K562 (cell line): Measurements from ENCODE around the gene NANS. TPM values are rescaled to one million over a fixed set of nuclear protein-coding genes. Genes with fewer than 3 reads are reported as not detected.
A peak's percentile ranks its signal among the peaks of the same experiment; 100 is the strongest.

Experiments used
- ATAC-seq: fragments of 200-7000 bp; cut with Tn5 transposase; 3 replicates; pipeline ENCODE4 v1.9.1; 2020; ENCODE audit warnings: moderate library complexity
- BruUV-seq: library from RNA; stranded (reverse); fragments of 400-500 nt; replicated peaks from 2 replicates; lab custom pipeline; 2021; lab: Mats Ljungman, UMichigan
- CTCF ChIA-PET: fragments of 300-600 bp; formaldehyde crosslinking; extraction: SDS; loops from one replicate; lab custom pipeline; 2021; ENCODE audit warnings: low intra/inter-chr PET ratio; lab: Yijun Ruan, JAX
- POLR2A ChIA-PET: fragments of 300-600, 350-650 bp; sonication (Branson Sonifier 250); formaldehyde crosslinking; extraction: SDS; loops from one replicate; lab custom pipeline; 2021; ENCODE audit warnings: antibody characterized with exemption, inconsistent platforms; lab: Yijun Ruan, JAX
- DNase-seq, 4 experiments: peaks; one replicate each; pipeline versions ENCODE4 v3.0.0 to v3.0.0-alpha.2; 2011 to 2018; ENCODE audit warnings: low spot score in 3 of 4, mixed read lengths in 3 of 4; ENCODE audit errors: extremely low read depth in 1 of 4
- FAIRE-seq: peaks from 2 replicates; lab custom pipeline; 2011; peaks lifted over from hg19 to GRCh38; lab: Jason Lieb, UNC
- H2AFZ ChIP-seq: 2 replicates; pipeline ENCODE4 v1.6.0; 2011; ENCODE audit warnings: low read depth, low read length, control low read depth, inconsistent platforms
- H3K27ac ChIP-seq: fragments of 200-600 bp; 3 replicates; pipeline ENCODE4 v1.8.0; 2011; ENCODE audit warnings: low read depth, mild to moderate bottlenecking, control low read depth, inconsistent platforms, low read length, moderate library complexity, mixed read lengths; ENCODE audit errors: extremely low read depth
- H3K27me3 ChIP-seq, 2 experiments: fragments of 300-600 bp in 1 of 2; 2 replicates in 1 of 2; 3 replicates in 1 of 2; pipeline versions ENCODE4 v1.6.0 to v1.8.0; 2011; ENCODE audit warnings: inconsistent platforms in 2 of 2, low read length in 2 of 2, mild to moderate bottlenecking in 1 of 2, mixed read lengths in 1 of 2, moderate library complexity in 1 of 2; ENCODE audit not compliant: control insufficient read depth in 2 of 2, insufficient read depth in 2 of 2
- H3K36me3 ChIP-seq: fragments of 300-600 bp; 3 replicates; pipeline ENCODE4 v1.8.0; 2011; ENCODE audit warnings: mild to moderate bottlenecking, low read length, inconsistent platforms; ENCODE audit not compliant: control insufficient read depth, insufficient read depth
- H3K4me1 ChIP-seq, 2 experiments: fragments of 200-600 bp in 1 of 2; replicated peaks in 1 of 2; 2 replicates in 1 of 2; 3 replicates in 1 of 2; pipeline versions ENCODE4 v1.5.1 to v1.8.0; 2011; ENCODE audit warnings: inconsistent platforms in 2 of 2, low read length in 2 of 2, mild to moderate bottlenecking in 1 of 2, mixed read lengths in 1 of 2, moderate library complexity in 1 of 2; ENCODE audit not compliant: control insufficient read depth in 2 of 2, insufficient read depth in 2 of 2
- H3K4me2 ChIP-seq: 2 replicates; pipeline ENCODE4 v1.6.1; 2011; ENCODE audit warnings: low read length, control low read depth, inconsistent platforms, mixed read lengths; ENCODE audit not compliant: insufficient read depth
- H3K4me3 ChIP-seq: fragments of 200-600 bp; sonication (generic), shearing (Covaris generic); 2 replicates; pipeline ENCODE4 v1.5.1; 2016; ENCODE audit warnings: control low read depth, inconsistent platforms
- H3K79me2 ChIP-seq: fragments of 200-600 bp; 3 replicates; pipeline ENCODE4 v1.8.0; 2011; ENCODE audit warnings: low read length, inconsistent platforms; ENCODE audit not compliant: control insufficient read depth, insufficient read depth
- H3K9ac ChIP-seq, 2 experiments: 2 replicates each; pipeline versions ENCODE4 v1.6.0 to v1.6.1; 2011; ENCODE audit warnings: low read depth in 2 of 2, low read length in 2 of 2, control low read depth in 1 of 2, inconsistent platforms in 1 of 2, mild to moderate bottlenecking in 1 of 2, mixed read lengths in 1 of 2; ENCODE audit not compliant: insufficient read depth in 1 of 2
- H3K9me1 ChIP-seq: one replicate; pipeline ENCODE4 v1.6.0; 2011; ENCODE audit warnings: inconsistent platforms, mild to moderate bottlenecking, low read length, moderate library complexity; ENCODE audit not compliant: control insufficient read depth, insufficient read depth
- H3K9me3 ChIP-seq: replicated peaks from 2 replicates; pipeline ENCODE4 v1.5.1; 2011; ENCODE audit warnings: low read depth, low read length, inconsistent platforms; ENCODE audit not compliant: control insufficient read depth, insufficient read depth
- H4K20me1 ChIP-seq: replicated peaks from 2 replicates; pipeline ENCODE4 v1.6.1; 2011; ENCODE audit warnings: low read length, inconsistent platforms, mixed read lengths; ENCODE audit not compliant: control insufficient read depth, insufficient read depth
- ATF3 ChIP-seq, 2 experiments: fragments of 450-650 bp in 1 of 2; sonication (generic) in 1 of 2; formaldehyde crosslinking in 1 of 2; IDR thresholded peaks in 1 of 2; conservative IDR thresholded peaks in 1 of 2; 2 replicates each; pipeline versions ENCODE4 v1.6.1 to v1.8.1; 2016 to 2023; ENCODE audit warnings: mild to moderate bottlenecking in 2 of 2, moderate library complexity in 2 of 2, inconsistent platforms in 1 of 2, missing genetic modification reagents in 1 of 2
- FOXJ3 ChIP-seq: sonication (generic); formaldehyde crosslinking; IDR thresholded peaks from 2 replicates; pipeline ENCODE4 v1.4.0; 2020; ENCODE audit warnings: mild to moderate bottlenecking, missing genetic modification reagents
- NCOR1 ChIP-seq: fragments of 450-650 bp; IDR thresholded peaks from 2 replicates; pipeline ENCODE4 v1.6.1; 2016; ENCODE audit warnings: mild to moderate bottlenecking, moderate library complexity
- POLR2A ChIP-seq: fragments of 450-650 bp; conservative IDR thresholded peaks from 2 replicates; pipeline ENCODE4 v1.6.1; 2016
- POLR2B ChIP-seq: fragments of 450-650 bp; IDR thresholded peaks from 2 replicates; pipeline ENCODE4 v1.6.1; 2018; ENCODE audit warnings: low read depth; ENCODE audit not compliant: partially characterized antibody
- POLR2G ChIP-seq: fragments of 200-400 bp; formaldehyde crosslinking; IDR thresholded peaks from 2 replicates; pipeline ENCODE4 v1.6.1; 2017; ENCODE audit warnings: low read depth, mild to moderate bottlenecking, antibody characterized with exemption, low read length, moderate library complexity
- RBM22 ChIP-seq: fragments of 200-400 bp; formaldehyde crosslinking; IDR thresholded peaks from 2 replicates; pipeline ENCODE4 v1.6.1; 2018; ENCODE audit warnings: low read length, low read depth; ENCODE audit not compliant: poor library complexity, severe bottlenecking
- SUPT5H ChIP-seq: fragments of 450-650 bp; IDR thresholded peaks from 2 replicates; pipeline ENCODE4 v1.6.1; 2016
- THRAP3 ChIP-seq: fragments of 450-650 bp; IDR thresholded peaks from 2 replicates; pipeline ENCODE4 v1.6.1; 2016; ENCODE audit warnings: mild to moderate bottlenecking, inconsistent platforms, borderline replicate concordance
- ZNF316 ChIP-seq: fragments of 450-650 bp; IDR thresholded peaks from 2 replicates; pipeline ENCODE4 v1.6.1; 2016
- WGBS: fragments of 100-300 bp; shearing (Covaris generic); methylation state at CpG from one replicate; pipeline ENCODE4 v1.1.6; 2016; ENCODE audit warnings: low coverage, mixed read lengths; ENCODE audit not compliant: insufficient coverage; ENCODE audit errors: missing lambda C conversion rate; 5-methylcytosine and 5-hydroxymethylcytosine counted together
- in situ Hi-C: fragments of 300-500 bp; cut with MboI; formaldehyde crosslinking; loops from 4 replicates; pipeline ENCODE4 v1.15.0; 2018; ENCODE audit warnings: inconsistent platforms, mixed read lengths
- intact Hi-C: fragments of 100-400 bp; cut with micrococcal nuclease; formaldehyde crosslinking; loops from 2 replicates; pipeline ENCODE4 v1.14.2; 2022
- polyA plus RNA-seq, 8 experiments: library from polyadenylated mRNA; depleted of rRNA in 4 of 8; stranded (reverse) in 5 of 8; unstranded in 3 of 8; fragments of >200 nt; fragmentation: Nextera tagmentation in 2 of 8; fragmentation: Illumina TruSeq in 1 of 8; extraction: Ambion mirVana in 2 of 8; extraction: Trizol in 1 of 8; gene quantifications; 2 replicates each; pipeline versions ENCODE4 v1.2.1 to v1.2.3, GENCODE V29; 2011 to 2014; ENCODE audit warnings: inconsistent platforms in 1 of 8, missing spikeins in 1 of 8
- total RNA-seq, 7 experiments: library from RNA; depleted of rRNA in 6 of 7; stranded (reverse); fragments of >200 nt in 6 of 7; fragmentation: Illumina TruSeq in 2 of 7; extraction: Trizol in 2 of 7; gene quantifications; 2 replicates each; pipeline versions ENCODE4 v1.2.1 to v1.2.3, GENCODE V29; 2011 to 2021; ENCODE audit warnings: low replicate concordance in 1 of 7

NANS gene
- total and polyA plus RNA-seq, 9 of the 15 experiments (the other 6 are each of a cell fraction or from before 2014, with no cell fraction given): 37.1 to 181 (median 137) TPM

- 88% methylated on average over 13 of the region's 13 CpGs for WGBS
- no peaks in the 10 kb centered on the region for H3K9me3 ChIP-seq
- FAIRE-seq: no peak
- H3K4me2 ChIP-seq: no peak overlapping the region
- in situ Hi-C loops: no loop called here
- H3K4me1 ChIP-seq: no peaks in the 10 kb centered on the region
- BruUV-seq: no TSS peak
- intact Hi-C loops: no loop called here
- H3K4me3 ChIP-seq: no peak overlapping the region
- H3K36me3 ChIP-seq: peaks cover 100% of the 10 kb centered on the region
- H3K79me2 ChIP-seq: peaks cover 94% of the 10 kb centered on the region
- POLR2A ChIA-PET: interaction anchor here (0.6 to 4.1 kb wide), 9 partner anchors 11 to 128 kb away, joined by 3 to 23 read pairs (median 3); no protein-coding TSS in a partner anchor
- DNase-seq: no peak
- no peak overlapping the region for H3K9ac ChIP-seq
- peaks cover 11% of the 10 kb centered on the region; the same call in 1 of the 2 replicates for H4K20me1 ChIP-seq
- H3K27me3 ChIP-seq: no peaks in the 10 kb centered on the region
- TF ChIP-seq ATF3 (IDR thresholded peaks at IDR 0.05): peak; percentile 57
- no peak for TF ChIP-seq ATF3 (CRISPR knock-in tag; conservative IDR thresholded peaks at IDR 0.05)
- TF ChIP-seq POLR2B: peak; percentile 12
- peak; percentile 33; the same call in 1 of the 2 replicates for TF ChIP-seq ZNF316
- no peak for TF ChIP-seq FOXJ3
- peak; percentile 53 for TF ChIP-seq POLR2G
- TF ChIP-seq NCOR1: no peak
- TF ChIP-seq THRAP3: 0 out of 2 replicates have a peak, but pooled peaks have one; percentile 21
- TF ChIP-seq SUPT5H: peak; percentile 44
- TF ChIP-seq POLR2A: peak; percentile 53
- TF ChIP-seq RBM22: peak; percentile 80
- no peak overlapping the region for H2AFZ ChIP-seq
- CTCF ChIA-PET: interaction anchor here (0.6 kb wide), 1 partner anchor 9 kb away, joined by 5 read pairs; no protein-coding TSS in a partner anchor
- ATAC-seq: no peak
- no peaks in the 10 kb centered on the region for H3K9me1 ChIP-seq
- H3K27ac ChIP-seq: no peak overlapping the region
These were observed 49.1 kb upstream of the NANS start for GRCh38 chr9:98007251-98007928.
